ENCODE data around the gene C2orf42. TPM values are rescaled to one million over a fixed set of nuclear protein-coding genes. Genes with fewer than 3 reads are reported as not detected.
"Not testable (repeated sequence)": the region's sequence is repeated elsewhere in the genome, so short reads cannot be mapped to it uniquely, and the experiment has no call there.

C2orf42 gene
- total RNA-seq, 2 experiments from 2014 or later, result 26.0 to 27.9 TPM

- no peak for DNase-seq
- no peak overlapping the region for H3K4me3 Mint-ChIP-seq
- CTCF ChIA-PET, result interaction anchor here (0.6 to 1.2 kb wide), 4 partner anchors 18 to 123 kb away, joined by 3 to 7 read pairs (median 3); no protein-coding TSS in a partner anchor
- POLR2A ChIA-PET, result no interaction called here
- H3K36me3 Mint-ChIP-seq (ENCODE audit: low read depth), result peaks cover 20% of the 10 kb centered on the region
- H3K4me1 Mint-ChIP-seq, result peaks cover 6% of the 10 kb centered on the region
- peak overlapping the region; percentile 38 for H3K27ac Mint-ChIP-seq
- H3K27me3 Mint-ChIP-seq, result no peaks in the 10 kb centered on the region
- H3K9me3 Mint-ChIP-seq, result no peaks in the 10 kb centered on the region
Measured at GRCh38 chr2:70160545-70160944, 30.3 kb downstream of the C2orf42 start.

GRCh38 chr2:70149130-70149686, 41.6 kb downstream of the C2orf42 start:
- CTCF ChIA-PET, result interaction anchor here (0.8 kb wide), 1 partner anchor 76 kb away, joined by 3 read pairs; no protein-coding TSS in a partner anchor
- Mint-ChIP-seq H3K36me3 (ENCODE audit: low read depth) (peaks cover 27% of the 10 kb centered on the region), H3K4me1 (peaks cover 38% of the 10 kb centered on the region)
- H3K27ac Mint-ChIP-seq, H3K4me3 Mint-ChIP-seq, DNase-seq, H3K9me3 Mint-ChIP-seq, H3K27me3 Mint-ChIP-seq: not testable (repeated sequence)
- POLR2A ChIA-PET, result interaction anchor here (0.5 kb wide), 1 partner anchor 470 kb away, joined by 3 read pairs; no protein-coding TSS in a partner anchor

GRCh38 chr2:70148211-70148760, 42.5 kb downstream of the C2orf42 start:
- CTCF ChIA-PET, result interaction anchor here (0.6 to 1.4 kb wide), 6 partner anchors 51 to 256 kb away, joined by 3 to 6 read pairs (median 3); no protein-coding TSS in a partner anchor
- H3K4me3 Mint-ChIP-seq, DNase-seq, POLR2A ChIA-PET, H3K27me3 Mint-ChIP-seq, H3K27ac Mint-ChIP-seq, H3K9me3 Mint-ChIP-seq: not testable (repeated sequence)
- Mint-ChIP-seq H3K36me3 (ENCODE audit: low read depth) (peaks cover 27% of the 10 kb centered on the region), H3K4me1 (peaks cover 44% of the 10 kb centered on the region)

GRCh38 chr2:70145851-70146739, 44.7 kb downstream of the C2orf42 start:
- Mint-ChIP-seq H3K4me3 (no peak overlapping the region), H3K9me3 (peaks cover 6% of the 10 kb centered on the region), H3K4me1 (peaks cover 54% of the 10 kb centered on the region), H3K27me3 (no peaks in the 10 kb centered on the region), H3K27ac (peak overlapping the region; percentile 84), H3K36me3 (ENCODE audit: low read depth) (peaks cover 20% of the 10 kb centered on the region)
- POLR2A ChIA-PET, result no interaction called here
- CTCF ChIA-PET, result interaction anchor here (0.6 to 2.1 kb wide), 4 partner anchors 29 to 255 kb away, joined by 3 to 4 read pairs (median 4); no protein-coding TSS in a partner anchor
- DNase-seq, result peak; percentile 60

GRCh38 chr2:70145144-70145490, 45.7 kb downstream of the C2orf42 start:
- Mint-ChIP-seq H3K36me3 (ENCODE audit: low read depth) (peaks cover 18% of the 10 kb centered on the region), H3K27me3 (no peaks in the 10 kb centered on the region), H3K4me1 (peaks cover 64% of the 10 kb centered on the region), H3K4me3 (no peak overlapping the region), H3K27ac (peak overlapping the region; percentile 60), H3K9me3 (peaks cover 6% of the 10 kb centered on the region)
- no peak for DNase-seq
- POLR2A ChIA-PET, result no interaction called here
- CTCF ChIA-PET, result interaction anchor here (1.0 to 2.1 kb wide), 4 partner anchors 58 to 254 kb away, joined by 3 to 4 read pairs (median 4); partner anchors contain the start of gene PCBP1

- Mint-ChIP-seq H3K36me3 (ENCODE audit: low read depth) (peaks cover 15% of the 10 kb centered on the region), H3K9me3 (peaks cover 6% of the 10 kb centered on the region), H3K4me3 (no peak overlapping the region), H3K27me3 (no peaks in the 10 kb centered on the region), H3K27ac (peak overlapping the region; percentile 60), H3K4me1 (peaks cover 69% of the 10 kb centered on the region)
- POLR2A ChIA-PET, result no interaction called here
- CTCF ChIA-PET, result interaction anchor here (1.0 to 3.8 kb wide), 6 partner anchors 57 to 253 kb away, joined by 3 to 29 read pairs (median 4); partner anchors contain the start of genes MXD1 and PCBP1
- no peak for DNase-seq
Measured at GRCh38 chr2:70144443-70145143, 46.2 kb downstream of the C2orf42 start.

GRCh38 chr2:70143314-70144150, 47.3 kb downstream of the C2orf42 start:
- peak overlapping the region; percentile 79 for H3K4me3 Mint-ChIP-seq
- H3K4me1 Mint-ChIP-seq, result peaks cover 67% of the 10 kb centered on the region
- peak overlapping the region; percentile 97 for H3K27ac Mint-ChIP-seq
- no peaks in the 10 kb centered on the region for H3K9me3 Mint-ChIP-seq
- H3K27me3 Mint-ChIP-seq, result no peaks in the 10 kb centered on the region
- H3K36me3 Mint-ChIP-seq (ENCODE audit: low read depth), result peaks cover 4% of the 10 kb centered on the region
- CTCF ChIA-PET, result interaction anchor here (0.6 to 3.8 kb wide), 25 partner anchors 9 to 250 kb away, joined by 3 to 29 read pairs (median 5); partner anchors contain the start of genes MXD1 and SNRNP27
- DNase-seq, result peak; percentile 57
- POLR2A ChIA-PET, result interaction anchor here (0.9 to 1.3 kb wide), 3 partner anchors 19 to 231 kb away, joined by 3 to 4 read pairs (median 3); no protein-coding TSS in a partner anchor

- ChIA-PET CTCF (interaction anchor here (0.6 to 3.8 kb wide), 25 partner anchors 9 to 249 kb away, joined by 3 to 29 read pairs (median 5); partner anchors contain the start of genes MXD1 and SNRNP27), POLR2A (interaction anchor here (0.6 to 1.3 kb wide), 5 partner anchors 15 to 230 kb away, joined by 3 to 6 read pairs (median 3); no protein-coding TSS in a partner anchor)
- Mint-ChIP-seq H3K36me3 (ENCODE audit: low read depth) (peaks cover 4% of the 10 kb centered on the region), H3K27ac (peak overlapping the region; percentile 97), H3K4me1 (peaks cover 71% of the 10 kb centered on the region), H3K27me3 (no peaks in the 10 kb centered on the region), H3K4me3 (peak overlapping the region; percentile 79), H3K9me3 (no peaks in the 10 kb centered on the region)
- DNase-seq, result peak; percentile 100
Measured at GRCh38 chr2:70142590-70143313, 48.1 kb downstream of the C2orf42 start.

- H3K9me3 Mint-ChIP-seq, result no peaks in the 10 kb centered on the region
- ChIA-PET CTCF (interaction anchor here (0.5 to 3.8 kb wide), 22 partner anchors 9 to 493 kb away, joined by 3 to 29 read pairs (median 4); partner anchors contain the start of gene MXD1), POLR2A (interaction anchor here (0.6 to 1.1 kb wide), 3 partner anchors 15 to 54 kb away, joined by 3 to 6 read pairs (median 3); no protein-coding TSS in a partner anchor)
- H3K4me1 Mint-ChIP-seq, result peaks cover 73% of the 10 kb centered on the region
- H3K36me3 Mint-ChIP-seq (ENCODE audit: low read depth), result peaks cover 8% of the 10 kb centered on the region
- peak overlapping the region; percentile 83 for H3K4me3 Mint-ChIP-seq
- no peaks in the 10 kb centered on the region for H3K27me3 Mint-ChIP-seq
- DNase-seq, result no peak
- peak overlapping the region; percentile 97 for H3K27ac Mint-ChIP-seq
Measured at GRCh38 chr2:70141902-70142589, 48.8 kb downstream of the C2orf42 start.

GRCh38 chr2:70141212-70141901, 49.5 kb downstream of the C2orf42 start:
- H3K4me3 Mint-ChIP-seq, result peak overlapping the region; percentile 83
- H3K27me3 Mint-ChIP-seq, result no peaks in the 10 kb centered on the region

More at GRCh38 chr2:70141212-70141901, 49.5 kb downstream of the C2orf42 start:
- ChIA-PET POLR2A (no interaction called here), CTCF (interaction anchor here (0.9 to 3.8 kb wide), 13 partner anchors 8 to 234 kb away, joined by 3 to 29 read pairs (median 5); partner anchors contain the start of gene MXD1)
- Mint-ChIP-seq H3K9me3 (no peaks in the 10 kb centered on the region), H3K36me3 (ENCODE audit: low read depth) (peaks cover 8% of the 10 kb centered on the region), H3K4me1 (peaks cover 69% of the 10 kb centered on the region), H3K27ac (peak overlapping the region; percentile 97)
- peak; percentile 69 for DNase-seq
